PC-9 (cell line): Measurements from ENCODE around the gene KCNC1.

Source experiments
- CTCF ChIP-seq: fragments of 200-600 bp; sonication (generic); conservative IDR thresholded peaks from 2 replicates; pipeline ENCODE4 v1.6.1; 2017; ENCODE audit warnings: mixed run types, antibody characterized with exemption, mild to moderate bottlenecking, moderate library complexity
- EZH2 ChIP-seq: fragments of 200-600 bp; sonication (generic); IDR thresholded peaks from 2 replicates; pipeline ENCODE4 v1.8.0; 2017; ENCODE audit warnings: antibody characterized with exemption, low read depth

GRCh38 chr11:17769218-17769617, 34.6 kb downstream of the KCNC1 start:
- TF ChIP-seq CTCF, result no peak
- no peak for TF ChIP-seq EZH2
